OCI-LY3 (cell line): ENCODE measurements around the gene SMPX.

Experiments
- CTCF ChIP-seq: fragments of 200-600, 300-600 bp; sonication (generic); IDR thresholded peaks from 2 replicates; pipeline ENCODE4 v1.5.1; 2014; ENCODE audit warnings: antibody characterized with exemption, low read length, low read depth
- EZH2phosphoT487 ChIP-seq: fragments of 200-600 bp; shearing (Covaris generic); IDR thresholded peaks from 2 replicates; pipeline ENCODE4 v1.6.1; 2018; ENCODE audit warnings: antibody characterized with exemption, mixed run types, low read depth

GRCh38 chrX:21721195-21721594, 36.7 kb downstream of the SMPX start:
- TF ChIP-seq EZH2phosphoT487 (no peak), CTCF (no peak)
